ENCODE data around the gene EOLA1. TPM values are rescaled to one million over a fixed set of nuclear protein-coding genes. Genes with fewer than 3 reads are reported as not detected.
A peak's percentile ranks its signal among the peaks of the same experiment; 100 is the strongest.
"Not testable (repeated sequence)": the region's sequence is repeated elsewhere in the genome, so short reads cannot be mapped to it uniquely, and the experiment has no call there.

Gene EOLA1
- 10 to 100 TPM; 18.9 to 23.3 (median 21.8) TPM for polyA plus RNA-seq (ENCODE audit: insufficient read length in 3 of 3)
- long read RNA-seq, donor 1, partial matches to known transcripts = 0 of 5 reads
- long read RNA-seq, donor 1, other reads (novel, unspliced or antisense) = 0 of 5 reads
- long read RNA-seq, donor 2, partial matches to known transcripts = 0 of 7 reads
- long read RNA-seq, donor 2, other reads (novel, unspliced or antisense) = 0 of 7 reads
- long read RNA-seq, donor 3, partial matches to known transcripts = 0 of 2 reads
- long read RNA-seq, donor 3, other reads (novel, unspliced or antisense) = 0 of 2 reads
- long read RNA-seq, donor 4, partial matches to known transcripts = 10 of 23 reads
- long read RNA-seq, donor 4, other reads (novel, unspliced or antisense) = 5 of 23 reads
- long read RNA-seq, donor 5, partial matches to known transcripts = 0 of 3 reads
- long read RNA-seq, donor 5, other reads (novel, unspliced or antisense) = 0 of 3 reads
- long read RNA-seq, donor 6, partial matches to known transcripts = 0 of 4 reads
- long read RNA-seq, donor 6, other reads (novel, unspliced or antisense) = 0 of 4 reads
- long read RNA-seq, donor 7, partial matches to known transcripts = 0 of 7 reads
- long read RNA-seq, donor 7, other reads (novel, unspliced or antisense) = 0 of 7 reads
- long read RNA-seq, donor 8, partial matches to known transcripts = 0 of 4 reads
- long read RNA-seq, donor 8, other reads (novel, unspliced or antisense) = 0 of 4 reads
- long read RNA-seq, donor 9, partial matches to known transcripts = 0 of 3 reads
- long read RNA-seq, donor 9, other reads (novel, unspliced or antisense) = 0 of 3 reads
- long read RNA-seq, donor 10, partial matches to known transcripts = 0 of 2 reads
- long read RNA-seq, donor 10, other reads (novel, unspliced or antisense) = 0 of 2 reads
- long read RNA-seq, donor 11, partial matches to known transcripts = 0 of 2 reads
- long read RNA-seq, donor 11, other reads (novel, unspliced or antisense) = 0 of 2 reads
- long read RNA-seq, donor 12, partial matches to known transcripts = 5 of 14 reads
- long read RNA-seq, donor 12, other reads (novel, unspliced or antisense) = 0 of 14 reads
- long read RNA-seq, donor 13, partial matches to known transcripts = 0 of 3 reads
- long read RNA-seq, donor 13, other reads (novel, unspliced or antisense) = 0 of 3 reads
- long read RNA-seq, donor 14, partial matches to known transcripts = 0 of 10 reads
- long read RNA-seq, donor 14, other reads (novel, unspliced or antisense) = 0 of 10 reads
- long read RNA-seq, donor 15, partial matches to known transcripts = 0 of 5 reads
- long read RNA-seq, donor 15, other reads (novel, unspliced or antisense) = 0 of 5 reads
- long read RNA-seq, donor 16, partial matches to known transcripts = 0 of 4 reads
- long read RNA-seq, donor 16, other reads (novel, unspliced or antisense) = 0 of 4 reads

DNA sequence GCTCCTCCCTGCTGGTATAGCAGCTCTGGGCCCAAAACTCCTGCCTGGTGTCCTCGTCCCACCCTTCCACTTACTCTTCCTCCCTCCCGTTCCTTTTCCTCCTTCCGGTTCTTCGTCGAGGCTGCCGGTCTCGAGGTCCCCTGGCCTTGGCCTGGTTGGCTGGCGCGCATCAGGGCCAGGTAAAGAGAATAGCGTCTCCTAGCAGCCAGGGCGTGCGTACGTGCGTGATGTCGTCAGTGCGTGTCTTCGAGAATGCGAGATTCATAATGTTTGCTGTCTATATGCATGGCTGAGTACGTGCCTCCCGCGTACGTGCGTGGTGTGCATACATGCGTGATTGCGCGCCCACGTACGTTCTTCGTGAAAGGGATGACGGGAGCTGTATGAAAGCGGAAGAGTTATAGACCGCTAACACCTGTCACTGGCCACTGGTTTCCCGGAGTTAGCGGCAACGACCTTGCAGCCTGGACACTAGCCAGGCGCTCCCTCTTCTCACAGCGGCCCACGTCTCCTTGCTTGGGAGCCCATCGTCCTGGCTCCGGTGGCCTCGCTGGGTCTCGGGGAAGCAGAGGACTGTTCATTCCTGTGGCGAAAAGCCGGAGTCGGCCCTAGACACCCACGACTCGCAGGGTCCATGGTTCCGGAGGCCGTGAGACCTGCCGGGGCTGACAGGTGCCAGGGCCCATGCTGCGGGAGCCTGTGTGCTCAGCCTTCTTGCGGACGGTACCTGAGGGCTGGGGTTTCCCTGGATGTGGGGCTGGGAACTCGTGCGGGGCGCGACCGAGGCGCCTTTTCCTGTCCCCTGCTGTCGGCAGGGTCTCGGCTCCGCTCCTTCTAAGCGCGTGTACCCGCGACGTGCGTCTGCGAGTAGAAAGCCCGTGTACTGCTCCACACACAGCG lies at the start of gene EOLA1:
Gene EOLA1, plus strand, starts transcription at position 392 of the 900 bp plus-strand sequence. CDS start 4,619 bp downstream, outside the sequence.
- peak; percentile 83 for DNase-seq

DNA sequence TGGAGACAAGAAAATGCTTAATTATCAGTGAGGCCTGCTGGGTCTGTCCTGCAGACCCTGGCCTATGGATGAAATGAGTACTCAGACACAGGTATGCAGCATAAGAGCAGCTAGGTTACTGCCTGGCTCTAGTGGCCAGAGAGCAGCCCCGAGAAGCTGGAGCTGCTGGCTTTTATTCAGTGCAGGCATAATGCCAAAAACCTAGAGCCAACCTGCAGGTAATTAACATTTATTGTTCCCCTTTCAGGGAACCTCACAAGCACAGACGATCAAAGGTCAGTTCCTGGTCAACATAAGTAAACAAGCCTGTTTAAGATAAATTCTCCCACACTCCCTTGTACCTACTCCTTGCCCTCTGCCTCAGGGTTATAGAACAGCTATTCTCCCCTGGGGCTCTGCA lies 49.0 kb upstream of the EOLA1 start:
- DNase-seq = no peak

DNA sequence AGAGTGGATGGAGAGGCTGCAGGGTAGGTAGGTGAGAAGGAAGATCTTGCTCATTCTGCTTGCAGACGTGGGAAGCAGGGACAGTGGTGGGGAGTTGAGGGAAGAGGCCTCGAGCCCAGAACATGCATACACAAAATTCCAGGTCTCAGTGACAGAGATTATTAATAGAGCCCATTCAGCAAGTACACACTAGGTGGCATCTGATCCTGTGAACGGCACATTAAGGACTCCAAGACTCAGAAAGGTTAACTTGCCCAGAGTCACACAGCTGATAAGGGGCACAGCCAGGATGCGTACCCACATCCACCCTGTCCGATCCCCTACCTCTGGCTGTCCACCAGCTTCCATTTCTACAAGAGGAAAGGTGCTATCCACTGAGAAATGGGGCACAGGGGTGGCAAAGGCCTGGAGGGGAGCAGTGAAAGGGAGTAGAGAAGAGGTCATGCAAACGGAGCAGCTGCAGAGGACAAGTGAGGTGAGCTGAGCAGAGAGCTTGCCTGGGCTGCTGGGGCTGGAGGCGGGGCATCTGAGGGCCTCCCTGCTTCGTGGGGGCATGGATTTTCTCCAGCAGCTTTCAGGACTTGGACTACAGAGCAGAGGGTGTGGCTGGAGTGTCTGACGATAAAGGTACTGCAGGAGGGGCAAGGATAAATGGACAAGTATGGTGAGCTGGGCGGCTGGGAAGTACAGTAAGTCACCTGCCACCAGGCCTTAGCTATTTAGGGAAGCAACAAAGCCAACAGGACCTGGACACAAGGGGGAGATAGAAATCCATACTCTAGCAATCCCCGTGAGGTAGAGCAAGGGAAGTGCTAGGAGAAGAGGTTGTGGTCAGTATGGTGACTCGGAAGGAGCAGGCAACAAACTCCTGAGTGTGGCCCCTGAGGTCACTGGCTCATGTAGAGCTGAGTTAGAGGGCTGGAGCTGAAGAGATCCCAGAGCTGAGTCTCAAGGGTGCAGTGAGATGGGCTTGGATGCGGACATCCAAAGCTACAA lies 46.9 kb upstream of the EOLA1 start:
- no peak for DNase-seq

DNA sequence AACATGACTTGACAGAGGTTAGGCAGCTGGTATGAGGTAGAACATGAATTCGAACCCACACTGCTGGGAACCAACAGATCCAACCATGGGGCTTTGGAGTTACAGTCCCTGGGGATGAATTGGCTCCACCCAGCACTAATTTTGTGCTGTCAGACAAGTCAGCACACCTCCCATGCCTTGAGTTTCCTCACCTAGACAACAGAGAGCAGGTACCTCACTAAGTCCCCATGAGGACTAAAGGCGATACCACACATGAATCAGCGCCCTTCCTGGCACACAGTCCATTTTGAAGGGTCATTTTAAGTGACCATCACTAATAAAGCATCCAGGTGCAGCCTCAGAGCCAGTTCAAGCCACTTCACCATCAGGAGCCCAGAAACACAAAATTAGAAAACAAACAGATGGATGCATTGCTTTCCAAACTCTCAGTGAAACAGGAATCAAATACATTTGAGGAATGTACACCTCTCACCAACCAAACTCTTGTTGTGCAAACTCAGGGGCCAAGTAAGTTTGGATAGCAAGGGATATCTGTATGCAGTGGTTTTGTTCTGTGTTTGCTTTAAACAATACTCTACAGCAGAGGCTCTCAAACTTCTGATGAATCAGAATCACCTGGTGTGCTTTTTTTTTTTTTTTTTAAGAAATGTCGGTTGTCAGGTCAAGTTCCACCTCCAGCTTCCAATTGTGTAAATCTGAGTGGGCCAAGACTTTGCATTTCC lies 45.8 kb upstream of the EOLA1 start:
- no peak for DNase-seq

DNA sequence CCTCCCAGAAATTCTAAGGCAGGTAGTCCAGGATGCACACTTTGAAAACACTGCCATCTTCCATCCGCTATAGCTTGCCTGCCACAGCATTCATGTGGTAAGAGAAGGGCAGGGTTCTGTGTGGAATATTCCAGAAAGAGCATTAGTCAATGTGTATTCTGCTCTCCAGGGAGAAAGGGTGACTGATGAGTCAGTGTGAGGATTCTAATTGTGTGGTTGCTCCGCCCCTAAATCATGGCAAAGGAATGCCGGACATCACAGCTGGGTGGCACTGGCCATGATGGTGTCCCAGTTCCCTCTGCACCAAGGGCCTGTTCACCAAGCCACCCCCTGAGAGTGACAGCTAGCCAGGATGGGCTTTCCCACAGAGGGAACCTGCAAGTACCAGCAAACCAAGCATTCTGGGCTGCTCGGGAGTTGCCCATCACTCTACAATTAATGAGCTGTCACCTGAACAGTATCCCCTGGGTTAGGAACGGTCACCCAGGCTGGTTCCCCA lies 45.2 kb upstream of the EOLA1 start:
- DNase-seq = no peak

DNA sequence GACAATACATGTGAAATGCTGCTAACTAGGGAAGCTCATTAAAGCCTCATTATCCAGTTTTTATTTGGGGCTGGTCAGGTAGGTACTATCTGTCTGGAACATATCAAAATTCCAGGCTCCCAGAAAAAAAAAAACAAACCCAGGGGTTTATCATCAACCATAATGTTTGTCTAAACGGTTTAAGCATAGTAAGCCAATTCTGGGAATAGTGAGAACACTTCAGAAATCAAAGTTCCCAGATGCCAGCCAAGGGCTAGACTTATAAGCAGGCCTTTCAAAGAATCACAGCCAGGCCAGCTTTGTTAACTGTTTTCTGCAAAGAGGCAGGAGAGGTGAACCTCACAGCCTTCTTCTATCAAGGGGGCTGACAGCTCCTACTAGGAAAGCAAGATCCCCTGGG lies 43.8 kb upstream of the EOLA1 start:
- no peak for DNase-seq

DNA sequence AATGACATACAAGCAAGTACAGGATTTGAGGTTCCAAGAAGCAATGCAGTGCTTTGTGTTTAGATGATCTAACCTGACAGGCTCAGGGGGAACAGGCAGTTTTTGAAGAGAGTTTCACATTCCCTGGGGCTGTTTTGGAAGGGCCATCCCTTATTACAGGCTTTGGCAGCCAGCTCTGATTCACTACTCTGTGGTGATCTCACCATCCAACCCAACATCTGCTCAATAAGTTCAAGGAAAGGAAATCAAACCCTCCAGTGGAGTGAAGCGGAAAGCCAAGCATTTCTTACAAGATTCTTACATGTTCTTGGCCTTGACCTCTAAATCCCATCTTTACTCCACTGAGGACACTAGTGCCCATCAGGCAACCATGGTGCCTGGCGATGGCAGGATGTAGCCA lies 43.2 kb upstream of the EOLA1 start:
- DNase-seq = no peak

DNA sequence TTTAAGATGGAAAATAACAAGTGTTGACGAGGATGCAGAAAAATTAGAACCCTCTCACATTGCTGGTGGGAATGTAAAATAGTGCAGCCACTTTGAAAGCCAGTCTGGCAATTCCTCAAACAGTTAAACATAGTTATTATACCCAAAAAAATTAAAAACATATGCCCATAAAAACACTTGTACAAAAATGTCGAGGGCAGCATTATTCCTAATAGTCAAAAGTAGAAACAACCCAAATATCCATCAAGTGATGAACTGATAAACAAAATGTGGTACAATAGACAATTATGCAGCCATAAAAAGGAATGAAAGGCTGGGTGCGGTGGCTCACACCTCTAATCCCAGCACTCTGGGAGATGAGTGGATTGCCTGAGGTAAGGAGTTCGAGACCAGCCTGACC lies 42.0 kb upstream of the EOLA1 start:
- no peak for DNase-seq

DNA sequence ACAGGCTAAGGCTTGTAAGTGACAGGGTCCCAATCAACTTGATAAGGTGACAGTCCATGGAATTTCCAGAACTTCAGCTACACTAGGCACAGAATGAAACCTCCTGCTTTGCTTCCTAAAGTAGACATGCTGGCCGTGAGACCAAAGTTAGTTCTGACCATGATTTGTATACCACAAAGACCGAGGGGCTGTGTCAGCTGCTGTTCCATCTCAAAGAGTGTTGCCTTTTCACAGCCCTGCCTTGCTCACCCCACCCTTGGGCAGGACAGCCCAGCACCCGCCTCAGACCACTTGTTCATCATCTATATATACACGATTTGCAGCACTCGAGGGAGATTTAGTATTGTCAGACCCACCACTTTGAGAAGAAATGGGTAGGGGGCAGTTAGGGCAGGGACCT lies 41.0 kb upstream of the EOLA1 start:
- DNase-seq = no peak

DNA sequence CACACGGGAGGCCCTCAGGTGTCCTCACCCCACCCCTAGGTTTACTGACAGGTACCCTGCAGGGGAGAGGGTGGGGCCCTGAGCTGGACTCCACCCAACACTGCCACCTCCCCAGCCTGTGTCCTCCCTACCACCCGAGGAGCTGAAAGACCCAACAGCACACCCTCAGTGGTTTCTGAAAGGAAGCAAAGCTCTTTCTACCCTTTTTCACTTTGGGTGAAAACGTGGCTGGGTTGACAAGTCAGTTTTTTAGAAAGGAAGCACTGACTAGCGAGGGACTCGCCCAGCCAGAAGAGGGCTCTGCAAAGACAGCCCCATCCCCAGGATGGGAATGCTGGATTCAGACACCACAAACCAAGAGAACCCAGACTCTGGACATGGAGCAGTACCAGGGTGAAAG lies 37.9 kb upstream of the EOLA1 start:
- DNase-seq = not testable (repeated sequence)

DNA sequence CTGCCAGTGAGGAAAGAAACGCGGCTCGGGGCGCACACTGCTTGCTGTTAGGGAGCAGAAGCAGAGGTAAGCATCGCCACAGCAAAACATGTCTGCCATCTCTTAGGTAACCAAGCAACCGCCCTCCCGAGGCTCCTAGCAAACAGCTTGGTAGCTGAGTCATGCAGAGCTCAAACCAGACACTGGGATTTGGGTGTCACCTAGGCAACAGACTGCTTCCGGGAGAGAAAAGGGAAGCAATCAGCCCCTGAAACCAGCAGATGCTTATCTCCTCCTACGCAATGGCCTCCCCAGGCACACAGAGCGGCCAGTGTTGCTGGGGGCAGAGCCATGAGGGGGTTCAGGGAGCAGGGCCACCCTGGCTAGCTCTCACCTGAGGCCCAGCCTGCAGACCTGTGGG lies 37.4 kb upstream of the EOLA1 start:
- not testable (repeated sequence) for DNase-seq

DNA sequence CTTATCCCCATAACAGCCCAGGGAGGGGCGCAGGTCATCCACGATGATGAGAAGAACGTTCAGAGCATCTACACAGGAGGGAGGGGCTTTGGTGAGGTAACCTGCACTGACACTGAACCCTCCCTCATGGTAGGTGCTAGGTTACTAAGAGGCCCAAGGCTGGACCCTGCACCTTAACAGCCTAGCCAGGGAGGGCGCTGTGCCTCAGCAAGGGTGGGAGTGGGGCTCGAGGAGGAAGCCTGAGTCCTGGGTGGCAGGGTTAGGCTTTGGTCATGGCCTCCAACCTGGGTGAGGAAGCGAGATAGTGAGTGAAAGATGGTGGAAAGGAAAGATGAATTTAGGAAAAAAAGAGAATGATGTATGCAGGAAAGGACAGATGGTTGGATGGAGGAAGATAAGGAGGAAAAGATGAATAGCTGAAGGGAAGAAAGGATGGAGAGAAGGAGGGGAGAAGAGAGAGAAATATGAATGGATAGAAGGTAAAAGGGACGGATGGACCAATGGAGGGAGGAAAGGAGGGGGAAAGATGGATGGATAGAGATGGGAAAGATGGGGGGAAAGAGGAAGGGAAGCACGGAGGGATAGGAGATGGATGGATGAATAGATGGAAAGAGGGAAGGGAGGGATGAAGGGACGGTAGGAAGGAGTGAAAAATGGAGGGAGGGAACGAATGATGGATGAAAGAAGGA lies 36.4 kb upstream of the EOLA1 start:
- no peak for DNase-seq

DNA sequence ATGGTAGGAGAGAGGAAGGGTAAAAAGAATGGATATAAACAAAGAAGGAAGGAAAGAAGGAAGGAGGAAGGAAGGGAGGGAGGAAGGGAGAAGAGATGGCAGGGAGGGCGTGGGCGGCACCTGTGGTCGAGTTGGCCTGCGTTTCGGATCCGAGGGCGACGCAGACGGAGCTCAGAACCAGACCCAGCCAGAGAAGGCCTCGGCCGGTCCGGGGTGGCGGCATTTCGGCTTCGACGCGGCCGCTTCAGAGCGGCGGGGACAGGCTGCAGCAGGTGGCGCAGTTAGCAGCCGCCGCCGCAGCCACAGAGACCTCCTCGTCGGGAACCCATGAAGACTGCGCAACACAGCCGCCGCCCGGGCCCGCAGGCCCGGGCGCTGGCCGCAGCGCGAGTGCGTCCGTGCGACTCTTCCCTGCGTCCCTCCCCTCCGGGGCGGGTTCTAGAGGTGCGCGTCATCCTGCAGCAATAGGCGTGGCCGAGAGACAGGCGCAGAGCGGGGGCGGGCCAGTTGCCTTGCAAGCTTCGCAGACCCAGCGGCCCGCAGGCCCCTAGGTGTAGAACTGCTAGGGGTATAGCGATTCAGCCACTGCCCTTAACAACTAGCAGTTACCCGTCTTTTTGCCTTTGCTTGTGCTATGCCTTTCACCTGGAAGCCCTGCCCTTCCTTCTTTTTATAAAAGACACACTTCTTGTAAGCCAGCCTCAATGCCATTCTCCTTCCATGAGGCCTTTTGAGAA lies 35.7 kb upstream of the EOLA1 start, which contains the start of gene IDS:
Gene IDS, minus strand, starts transcription at position 392 of the 737 bp plus-strand sequence. Its CDS starts 169 bp downstream, at position 223.
- DNase-seq = peak; percentile 87

DNA sequence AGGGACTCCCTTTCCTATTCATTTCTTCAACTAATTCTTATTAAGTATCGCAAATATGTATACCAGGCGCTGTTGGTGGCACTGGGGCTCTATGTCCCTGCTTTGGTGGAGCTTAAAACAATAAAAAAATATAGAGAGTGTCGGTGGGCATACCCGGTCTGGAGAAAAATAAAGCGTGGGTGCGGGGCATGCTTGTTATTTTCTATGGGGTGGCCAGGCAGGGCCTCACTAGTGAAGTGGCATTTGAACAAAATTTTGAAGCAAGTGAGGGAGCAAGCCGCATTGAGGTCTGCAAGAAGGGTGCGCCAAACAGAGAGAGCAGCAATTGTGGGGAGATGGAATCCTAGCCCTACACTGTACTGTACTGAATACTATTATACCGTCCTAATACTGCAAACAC lies 35.1 kb upstream of the EOLA1 start:
- DNase-seq = no peak

DNA sequence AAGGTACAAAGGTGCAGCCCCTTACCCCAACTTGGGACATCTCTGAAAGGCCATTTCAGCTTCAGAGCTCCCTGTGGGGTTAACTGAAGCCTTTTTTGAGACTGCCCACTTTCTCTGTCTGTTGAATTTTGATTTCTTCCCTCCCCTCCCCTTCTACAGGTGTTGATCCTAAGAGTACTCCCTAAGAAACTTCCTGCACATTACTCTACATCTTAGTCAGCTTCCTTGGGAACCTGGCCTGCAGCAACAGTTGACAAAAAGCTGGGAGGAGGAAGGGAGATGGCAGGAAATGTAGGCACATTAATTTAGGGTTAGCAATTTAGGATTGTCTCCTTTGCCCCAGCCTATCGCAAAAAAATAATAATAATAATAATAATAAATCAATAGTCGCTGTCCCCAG lies 34.5 kb upstream of the EOLA1 start:
- no peak for DNase-seq

DNA sequence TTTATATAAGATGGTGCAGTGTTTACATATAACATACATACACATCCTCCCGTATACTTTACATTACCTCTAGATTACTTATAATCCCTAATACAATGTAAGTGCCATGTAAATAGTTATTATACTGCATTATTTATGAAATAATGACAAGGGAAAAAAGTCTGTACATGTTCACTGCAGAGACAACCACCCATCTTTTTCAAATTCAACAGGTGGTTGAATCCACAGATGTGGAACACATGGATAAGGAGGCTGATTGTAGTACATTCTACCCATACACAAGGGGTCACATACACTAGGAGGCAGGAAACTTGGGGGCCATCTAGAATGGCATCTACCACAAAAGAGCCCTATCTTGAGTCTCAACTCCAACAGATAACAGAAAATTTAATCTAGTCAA lies 32.3 kb upstream of the EOLA1 start:
- DNase-seq = no peak

DNA sequence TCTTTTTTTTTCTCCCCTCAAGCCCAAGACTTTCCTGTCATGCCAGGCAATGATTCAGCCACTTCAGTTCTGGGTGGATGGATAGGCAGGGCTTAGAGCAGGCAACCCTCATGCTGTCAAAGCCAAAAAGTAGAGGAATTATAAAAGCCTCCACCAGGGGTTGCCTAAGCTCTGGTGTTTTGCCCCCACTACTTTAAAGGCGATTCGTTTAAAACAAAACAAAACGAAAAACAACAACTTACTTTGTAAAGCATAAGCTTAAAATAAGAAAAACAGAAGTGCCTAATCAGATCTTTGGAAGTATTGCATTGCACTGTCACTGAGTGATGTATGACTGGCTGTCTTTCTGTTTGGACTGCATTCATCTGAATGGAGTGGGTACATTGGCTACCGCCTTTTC lies 30.4 kb upstream of the EOLA1 start:
- no peak for DNase-seq
